ENCODE data around the gene SLC30A10. TPM values are rescaled to one million over a fixed set of nuclear protein-coding genes. Genes with fewer than 3 reads are reported as not detected.

SLC30A10 gene
- total RNA-seq, 1 donor from 2014 or later, result 0.32 TPM

Other genes with a start within 250 kb of the SLC30A10 start
- gene EPRS1, start 117.9 kb upstream of the SLC30A10 start, total RNA-seq, result 55.2 TPM
- 19.9 TPM for gene BPNT1, start 161.2 kb upstream of the SLC30A10 start, total RNA-seq
- gene IARS2, start 165.6 kb upstream of the SLC30A10 start, total RNA-seq, result 82.4 TPM

Measured in Right ventricle myocardium superior (tissue), 1 donor.